ENCODE data around the gene USP44.
"Not testable (repeated sequence)": the region's sequence is repeated elsewhere in the genome, so short reads cannot be mapped to it uniquely, and the experiment has no call there.

USP44 gene

DNA sequence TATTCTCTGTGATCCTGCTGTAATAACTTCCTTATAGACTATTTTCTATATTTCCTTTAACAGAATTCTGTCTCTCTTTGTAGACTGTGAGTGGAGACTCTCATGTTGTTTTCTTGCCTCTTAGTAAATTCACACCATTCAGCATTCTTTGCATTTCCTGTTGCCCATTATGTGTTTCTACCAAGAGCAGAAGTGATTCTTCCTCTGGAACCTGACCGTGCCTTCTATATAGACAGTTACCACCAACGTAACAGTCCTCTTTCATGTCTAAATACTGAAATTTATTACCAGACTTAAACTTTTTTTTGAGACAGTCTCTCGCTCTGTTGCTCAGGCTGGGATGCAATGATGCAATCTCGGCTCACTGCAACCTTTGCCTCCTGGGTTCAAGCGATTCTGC, 46.2 kb downstream of the USP44 start:
- no peak for DNase-seq

DNA sequence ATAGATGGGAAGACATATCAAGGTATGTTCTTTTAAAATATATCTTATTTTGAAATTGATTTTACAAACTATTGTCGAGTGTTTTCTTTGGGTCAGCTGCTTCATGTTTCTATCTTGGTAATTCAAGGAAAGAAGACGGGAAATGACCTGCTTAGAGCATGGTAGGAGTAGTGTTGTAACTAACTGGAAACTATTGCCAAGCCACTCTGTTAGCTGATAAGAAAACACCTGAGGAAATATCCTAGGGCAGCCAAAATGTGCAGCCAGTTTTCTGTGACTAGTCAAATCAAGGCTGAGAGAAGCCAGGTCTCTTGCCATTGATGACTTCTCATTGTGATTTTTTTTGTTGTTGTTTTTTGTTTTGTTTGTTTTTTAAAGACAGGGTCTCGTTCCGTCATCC, 47.1 kb downstream of the USP44 start:
- no peak for DNase-seq

DNA sequence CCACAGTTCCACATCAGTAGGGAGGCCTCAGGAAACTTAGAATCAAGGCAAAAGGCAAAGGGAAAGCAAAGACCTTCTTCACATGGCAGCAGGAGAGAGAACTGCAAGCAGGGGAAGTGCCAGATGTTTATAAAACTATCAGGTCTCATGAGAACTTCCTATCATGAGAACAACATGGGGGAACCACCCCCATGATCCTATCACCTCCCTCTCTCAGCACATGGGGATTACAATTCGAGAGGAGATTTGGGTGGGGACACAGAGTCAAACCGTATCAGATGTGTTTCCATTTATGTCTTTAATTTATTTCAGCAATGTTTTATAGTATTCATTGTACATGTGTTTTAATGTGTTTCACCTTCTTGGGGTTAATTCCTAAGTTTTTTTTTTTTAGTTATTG, 51.5 kb downstream of the USP44 start:
- no peak for DNase-seq

DNA sequence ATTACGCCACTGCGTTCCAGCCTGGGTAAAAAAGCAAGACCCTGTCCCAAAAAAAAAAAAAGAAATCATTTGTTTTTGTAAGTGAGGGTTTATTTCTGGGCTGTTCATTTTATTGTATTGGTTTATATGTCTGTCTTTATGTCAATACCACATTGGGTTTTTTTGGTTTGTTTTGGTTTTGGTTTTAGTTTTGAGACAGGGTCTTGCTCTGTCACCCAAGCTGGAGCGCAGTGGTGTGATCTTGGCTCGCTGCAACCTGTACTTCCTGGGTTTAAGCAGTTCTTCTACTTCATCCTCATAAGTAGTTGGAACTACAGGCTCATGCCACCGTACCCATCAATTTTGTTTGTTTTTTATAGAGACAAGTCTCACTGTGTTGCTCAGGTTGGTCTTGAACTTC, 52.3 kb downstream of the USP44 start:
- no peak for DNase-seq

DNA sequence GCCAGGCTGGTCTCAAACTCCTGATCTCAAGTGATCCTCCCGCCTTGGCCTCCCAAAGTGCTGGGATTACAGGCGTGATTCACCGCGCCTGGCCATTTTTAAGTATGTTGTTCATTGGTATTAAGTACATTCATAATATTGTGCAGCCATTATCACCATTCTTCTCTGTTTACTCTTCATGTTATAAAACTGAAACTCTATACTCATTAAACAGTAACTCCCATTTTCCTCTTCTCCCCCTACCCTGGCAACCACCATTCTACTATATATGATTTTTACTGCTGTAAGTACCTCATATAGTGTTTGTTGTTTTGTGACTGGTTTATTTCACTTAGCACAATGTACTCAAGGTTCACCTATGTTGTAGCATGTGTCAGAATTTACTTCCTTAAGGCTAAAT, 54.2 kb downstream of the USP44 start:
- no peak for DNase-seq

DNA sequence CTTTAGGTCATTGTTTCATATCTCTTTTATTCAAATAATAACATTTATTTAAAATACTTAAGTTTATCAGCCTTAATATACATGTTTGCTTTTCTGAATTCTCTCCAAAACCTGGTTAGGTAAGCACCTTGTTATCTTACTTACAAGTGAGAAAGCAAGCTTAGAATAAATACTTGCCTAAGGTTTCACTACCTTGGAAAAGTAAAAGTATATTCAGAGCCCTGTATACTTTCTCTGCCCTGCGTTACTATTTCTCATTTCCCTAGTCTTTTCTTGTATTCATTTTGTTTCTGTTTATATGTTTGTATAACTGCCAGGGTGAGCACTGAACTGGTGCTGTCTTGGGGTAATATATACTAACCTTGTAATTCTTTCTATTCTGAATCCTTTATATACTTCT, 55.8 kb downstream of the USP44 start:
- DNase-seq, result no peak

DNA sequence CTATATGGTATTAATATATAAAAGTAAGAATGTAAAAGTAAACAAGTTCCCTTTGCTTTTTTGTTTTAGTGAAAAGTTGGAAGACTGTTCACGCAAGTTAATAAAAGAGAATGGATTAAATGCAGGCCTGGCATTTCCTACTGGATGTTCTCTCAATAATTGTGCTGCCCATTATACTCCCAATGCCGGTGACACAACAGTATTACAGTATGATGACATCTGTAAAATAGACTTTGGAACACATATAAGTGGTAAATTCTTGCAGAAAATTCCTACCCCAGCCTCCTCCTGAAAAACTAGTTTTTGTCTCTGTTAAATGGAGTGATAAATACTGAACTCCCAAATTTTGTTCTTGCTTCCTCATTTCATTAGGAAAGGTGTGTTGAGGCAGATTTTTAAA, 56.4 kb downstream of the USP44 start:
- no peak for DNase-seq

DNA sequence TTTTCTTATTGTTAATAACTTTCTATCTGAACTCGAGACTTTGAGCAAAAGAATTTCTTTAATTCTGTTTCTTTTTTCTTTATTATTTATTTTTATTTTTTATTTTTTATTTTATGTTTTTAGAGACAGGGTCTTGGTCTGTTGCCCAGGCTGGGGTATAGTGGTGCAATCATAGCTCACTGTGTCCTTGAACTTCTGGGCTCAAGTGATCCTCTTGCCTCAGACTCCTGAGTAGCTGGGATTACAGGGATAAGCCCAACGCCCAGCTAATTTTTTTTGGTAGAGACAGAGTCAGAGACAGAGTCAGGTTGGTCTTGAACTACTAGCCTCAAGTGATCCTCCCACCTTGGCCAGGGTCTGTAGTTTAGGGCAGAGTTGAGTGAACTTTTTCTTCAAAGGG, 58.8 kb downstream of the USP44 start:
- no peak for DNase-seq

DNA sequence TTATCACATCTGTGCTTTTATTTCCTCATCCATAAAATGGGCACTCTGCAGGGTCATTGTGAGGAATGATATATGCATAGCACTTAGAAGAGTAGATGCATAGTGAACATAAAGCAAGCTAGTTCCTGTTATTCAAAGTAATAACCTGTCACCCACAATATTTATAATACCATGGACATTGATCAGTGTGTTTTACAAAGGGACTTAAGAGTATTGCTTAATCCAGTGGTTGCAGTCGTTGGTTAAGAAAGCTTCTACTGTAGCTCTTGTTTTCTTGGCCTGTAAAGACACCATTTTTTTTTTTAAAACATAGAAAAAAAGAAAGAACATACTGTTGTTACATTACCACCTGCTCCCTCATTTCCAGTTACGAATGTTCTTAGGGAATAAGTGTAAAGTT, 64.3 kb downstream of the USP44 start:
- DNase-seq, result no peak

DNA sequence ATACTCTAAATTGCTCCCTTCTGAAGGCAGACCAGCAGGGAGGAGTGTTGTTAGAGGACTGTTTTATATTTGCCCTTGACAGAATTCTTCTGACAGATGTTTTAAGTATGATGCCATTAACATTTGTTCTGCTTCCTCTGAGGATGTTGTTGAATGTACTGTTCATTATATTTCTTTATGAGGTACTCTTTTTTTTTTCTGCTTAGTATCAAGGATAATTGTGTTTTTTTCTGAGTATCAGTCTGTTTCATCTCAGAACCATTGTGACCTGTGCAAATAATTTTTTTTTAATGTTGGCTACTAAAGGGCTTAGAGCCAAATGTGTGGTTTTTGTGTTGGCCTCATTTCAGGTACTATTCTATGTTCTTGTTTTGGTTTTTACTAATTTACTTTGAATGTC, 66.8 kb downstream of the USP44 start:
- DNase-seq, result no peak

DNA sequence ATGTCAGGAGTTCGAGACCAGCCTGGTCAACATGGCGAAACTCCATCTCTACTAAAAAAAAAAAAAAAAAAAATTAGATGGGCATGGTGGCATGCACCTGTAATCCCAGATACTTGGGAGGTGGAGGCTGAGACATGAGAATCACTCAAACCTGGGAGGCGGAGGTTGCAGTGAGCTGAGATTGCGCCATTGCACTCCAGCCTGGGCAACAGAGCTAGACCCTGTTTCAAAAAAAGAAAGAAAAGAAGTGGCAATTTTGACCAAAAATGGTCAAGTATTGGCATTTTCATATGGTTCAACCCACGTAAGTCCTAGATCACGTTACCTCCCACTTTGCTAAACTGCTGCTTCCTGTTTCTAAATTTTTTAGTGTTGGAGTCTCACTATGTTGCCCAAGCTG, 68.7 kb downstream of the USP44 start:
- DNase-seq, result not testable (repeated sequence)

DNA sequence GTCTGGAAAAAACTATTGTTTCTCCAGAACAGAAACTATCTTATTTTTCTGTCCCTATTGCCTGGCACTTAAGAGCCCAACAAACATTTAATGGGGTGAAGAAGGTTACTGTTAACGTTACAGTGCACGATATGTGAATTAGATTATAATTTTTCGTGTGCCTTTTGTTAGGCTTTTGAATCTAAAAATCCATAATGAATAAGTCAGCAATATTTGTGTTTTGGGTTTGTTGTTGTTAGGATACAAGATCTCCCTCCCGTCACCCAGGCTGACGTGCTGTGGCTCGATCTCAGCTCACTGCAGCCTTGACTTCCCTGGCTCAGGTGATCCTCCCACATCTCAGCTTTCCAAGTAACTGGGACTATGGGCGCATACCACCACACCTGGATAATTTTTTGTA, 69.4 kb downstream of the USP44 start:
- DNase-seq, result no peak

DNA sequence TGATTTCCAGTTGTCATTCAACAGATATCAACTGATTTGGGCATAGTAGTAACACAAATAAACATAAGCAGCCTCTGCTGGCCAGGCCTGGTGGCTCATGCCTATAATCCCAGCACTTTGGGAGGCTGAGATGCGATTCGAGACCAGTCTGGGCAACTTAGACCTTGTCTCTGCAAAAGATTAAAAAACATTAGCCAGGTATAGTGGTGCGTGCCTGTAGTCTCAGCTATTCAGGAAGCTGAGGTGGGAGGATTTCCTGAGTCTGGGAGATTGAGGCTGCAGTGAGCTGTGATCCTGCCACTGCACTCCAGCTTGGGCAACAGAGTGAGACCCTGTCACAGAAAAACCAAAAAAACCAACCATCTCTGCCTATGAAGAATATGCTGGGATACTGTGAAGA, 70.2 kb downstream of the USP44 start:
- no peak for DNase-seq

DNA sequence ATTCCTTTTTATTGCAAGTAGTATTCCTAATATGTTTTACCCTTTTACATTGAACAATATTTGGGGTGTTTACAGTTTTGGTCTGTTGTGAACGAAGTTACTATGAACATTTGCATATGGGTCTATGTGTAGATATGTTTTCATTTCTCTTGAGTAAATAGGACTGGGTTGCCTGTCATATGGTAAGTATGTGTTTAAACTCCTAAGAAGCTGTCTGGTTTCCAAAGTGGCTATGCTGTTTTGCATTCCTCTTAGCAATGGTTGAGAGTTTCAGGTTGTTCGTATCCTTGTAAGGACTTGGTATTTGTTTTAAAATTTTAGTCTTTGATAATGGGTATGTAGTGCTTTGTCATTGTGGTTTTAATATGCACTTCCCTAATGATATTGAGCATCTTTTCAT, 71.0 kb downstream of the USP44 start:
- DNase-seq, result no peak

DNA sequence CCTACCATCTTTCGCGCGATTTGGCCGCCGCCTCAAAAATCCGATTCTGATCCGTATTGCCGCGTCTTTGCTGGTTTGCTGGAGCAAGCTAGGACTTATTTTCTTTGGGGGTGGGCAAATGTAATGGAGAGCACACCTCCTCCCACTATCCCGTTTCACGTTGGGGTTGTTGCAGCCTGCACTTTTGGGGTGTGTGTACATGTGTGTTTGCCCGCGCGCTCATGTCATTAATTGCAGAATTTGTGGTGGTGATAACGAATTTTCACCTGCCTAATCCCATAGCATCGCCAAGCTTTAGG, 76.7 kb downstream of the USP44 start:
- DNase-seq, result no peak

DNA sequence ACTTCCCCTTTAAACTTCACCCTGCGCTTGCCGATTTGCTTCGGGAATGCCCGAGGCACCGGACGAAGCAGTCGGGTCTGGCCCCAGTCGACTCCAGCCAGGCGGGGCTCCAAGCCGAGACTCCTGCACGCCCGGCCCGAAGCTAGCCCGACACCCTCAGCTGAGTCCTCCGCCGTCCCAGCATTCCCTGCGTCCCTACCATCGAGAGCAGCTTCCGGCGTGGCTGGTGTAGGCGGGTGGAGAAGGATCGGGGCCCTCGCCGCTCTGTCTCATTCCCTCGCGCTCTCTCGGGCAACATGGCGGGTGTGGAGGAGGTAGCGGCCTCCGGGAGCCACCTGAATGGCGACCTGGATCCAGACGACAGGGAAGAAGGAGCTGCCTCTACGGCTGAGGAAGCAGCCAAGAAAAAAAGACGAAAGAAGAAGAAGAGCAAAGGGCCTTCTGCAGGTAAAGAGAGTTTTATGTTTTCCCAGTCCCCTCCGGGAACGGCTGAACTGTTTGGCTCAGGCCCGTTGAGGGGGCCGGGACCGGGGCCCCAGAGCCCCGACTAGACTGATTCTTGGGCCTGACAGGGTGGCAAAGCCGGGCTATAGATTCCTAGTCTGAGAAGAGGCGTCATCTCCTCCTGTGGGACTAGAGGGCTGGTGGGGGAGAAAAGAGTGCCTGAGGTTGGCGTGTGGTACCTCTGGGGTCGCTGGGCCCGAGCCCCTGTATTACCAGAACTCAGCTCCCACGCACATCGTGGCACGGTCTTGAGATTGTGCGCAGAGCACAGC, 77.2 kb downstream of the USP44 start, which contains the start of gene METAP2:
METAP2 (plus strand) TSS at position 269 of the 776 bp plus-strand sequence; CDS start at position 297, 28 bp downstream.
- DNase-seq, result peak; percentile 97

DNA sequence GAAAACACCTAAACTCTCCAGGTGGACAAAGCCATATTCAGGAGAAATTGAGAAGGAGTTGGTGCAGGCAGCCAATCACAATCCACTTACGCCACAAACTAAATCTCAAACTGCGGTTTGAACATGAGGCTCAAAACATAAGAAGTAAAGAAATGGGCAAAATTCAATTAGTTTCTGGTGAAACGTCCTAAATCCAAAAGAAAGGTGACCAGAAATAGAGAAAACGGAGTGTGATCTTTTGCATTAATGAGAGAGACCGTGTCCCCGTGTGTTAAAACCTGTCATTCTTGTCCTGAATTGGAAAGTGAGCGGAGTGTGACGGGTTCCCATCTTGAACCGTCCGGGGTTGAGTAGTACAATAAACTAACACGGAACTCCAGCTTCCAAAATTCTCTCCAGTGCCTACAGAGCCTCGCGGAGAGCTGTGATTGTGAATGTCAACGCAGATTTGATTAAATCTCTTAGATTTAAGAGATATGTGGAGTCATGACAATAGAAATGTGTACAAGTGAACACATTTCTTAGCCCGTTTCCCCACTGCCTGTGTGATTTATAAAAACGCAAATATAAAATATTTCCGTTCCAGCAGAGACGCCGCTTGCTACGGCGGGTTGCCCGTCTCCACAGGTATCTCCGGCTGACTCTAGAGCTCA, 77.9 kb downstream of the USP44 start:
- DNase-seq, result peak; percentile 35

DNA sequence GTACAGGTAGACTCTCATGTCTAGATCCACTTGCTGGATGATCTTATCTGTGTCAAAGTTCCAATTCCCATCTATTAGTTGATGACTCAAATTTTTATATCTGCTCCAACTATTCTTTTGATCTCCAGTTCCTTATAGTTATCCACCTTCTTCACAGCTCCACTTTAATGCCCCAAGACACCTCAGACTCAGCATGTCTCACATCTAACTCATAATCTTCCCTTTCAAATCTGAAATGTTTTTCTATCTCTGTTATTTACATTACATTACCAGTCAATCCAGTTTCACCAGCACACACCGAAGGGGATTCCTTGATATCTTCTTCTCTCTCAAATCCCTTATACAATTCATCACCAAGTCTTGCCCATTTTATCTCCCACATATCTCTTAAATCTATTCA, 81.0 kb downstream of the USP44 start:
- DNase-seq, result no peak
